Thyroid gland (tissue), 4 donors: Measurements from ENCODE around the gene IGSF5.

Experiments
- POLR2A ChIP-seq, 2 donors: fragments of 450-650 bp; IDR thresholded peaks; one replicate each; pipeline ENCODE4 v1.6.1; 2017; ENCODE audit warnings: antibody characterized with exemption in 2 of 2, mild to moderate bottlenecking in 2 of 2, moderate library complexity in 1 of 2
- TF ChIP-seq, protein P1 (sequence below), 6 experiments: fragments of 200-600 bp in 3 of 6; fragments of 450-650 bp in 3 of 6; sonication (generic) in 3 of 6; IDR thresholded peaks; one replicate each; pipeline ENCODE4 v1.5.1; 2016 to 2019; ENCODE audit warnings: antibody characterized with exemption in 6 of 6, mild to moderate bottlenecking in 2 of 6, inconsistent platforms in 1 of 6, moderate library complexity in 1 of 6

DNA sequence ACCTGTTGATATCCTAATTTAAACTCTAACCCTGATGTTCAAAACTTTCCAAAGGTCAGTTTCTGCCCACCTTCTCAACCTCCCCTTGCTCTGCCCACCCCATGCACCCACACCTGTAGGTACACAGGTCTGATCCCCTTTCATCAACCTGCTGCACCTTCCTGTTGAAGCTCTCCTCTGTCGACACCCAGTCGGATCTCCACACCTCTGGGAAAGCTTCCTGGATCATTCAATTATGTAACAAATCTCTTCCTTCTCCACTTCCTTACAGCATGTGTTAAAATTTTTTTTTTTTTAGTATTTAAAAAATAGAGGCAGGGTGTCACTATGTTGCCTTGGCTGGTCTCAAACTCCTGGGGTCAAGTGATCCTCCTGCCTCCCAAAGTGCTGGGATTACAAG is 44.7 kb upstream of the IGSF5 start:
- TF ChIP-seq, protein P1, sequence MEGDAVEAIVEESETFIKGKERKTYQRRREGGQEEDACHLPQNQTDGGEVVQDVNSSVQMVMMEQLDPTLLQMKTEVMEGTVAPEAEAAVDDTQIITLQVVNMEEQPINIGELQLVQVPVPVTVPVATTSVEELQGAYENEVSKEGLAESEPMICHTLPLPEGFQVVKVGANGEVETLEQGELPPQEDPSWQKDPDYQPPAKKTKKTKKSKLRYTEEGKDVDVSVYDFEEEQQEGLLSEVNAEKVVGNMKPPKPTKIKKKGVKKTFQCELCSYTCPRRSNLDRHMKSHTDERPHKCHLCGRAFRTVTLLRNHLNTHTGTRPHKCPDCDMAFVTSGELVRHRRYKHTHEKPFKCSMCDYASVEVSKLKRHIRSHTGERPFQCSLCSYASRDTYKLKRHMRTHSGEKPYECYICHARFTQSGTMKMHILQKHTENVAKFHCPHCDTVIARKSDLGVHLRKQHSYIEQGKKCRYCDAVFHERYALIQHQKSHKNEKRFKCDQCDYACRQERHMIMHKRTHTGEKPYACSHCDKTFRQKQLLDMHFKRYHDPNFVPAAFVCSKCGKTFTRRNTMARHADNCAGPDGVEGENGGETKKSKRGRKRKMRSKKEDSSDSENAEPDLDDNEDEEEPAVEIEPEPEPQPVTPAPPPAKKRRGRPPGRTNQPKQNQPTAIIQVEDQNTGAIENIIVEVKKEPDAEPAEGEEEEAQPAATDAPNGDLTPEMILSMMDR (IDR thresholded peaks at IDR 0.05) = no peak
- TF ChIP-seq POLR2A (IDR thresholded peaks at IDR 0.05) = no peak
